Measurements from ENCODE around the gene TRMT2B. TPM values are rescaled to one million over a fixed set of nuclear protein-coding genes. Genes with fewer than 3 reads are reported as not detected.

TRMT2B gene
- total and polyA plus RNA-seq, 2 experiments from 2014 or later: 5.4 to 18.6 TPM

GRCh38 chrX:100973411-100973810 is 78.5 kb downstream of the TRMT2B start:
- Histone ChIP-seq H3K9me2 (ENCODE audit: insufficient read depth) (no peaks in the 10 kb centered on the region), H3K4me1 (ENCODE audit: insufficient read depth) (no peaks in the 10 kb centered on the region), H3K36me3 (ENCODE audit: insufficient read depth) (no peaks in the 10 kb centered on the region), H3F3A (replicated peaks; ENCODE audit: low read depth) (no peaks in the 10 kb centered on the region), H3K27ac (ENCODE audit: low read depth) (no peak overlapping the region), H3K79me2 (replicated peaks; ENCODE audit: insufficient read depth) (no peaks in the 10 kb centered on the region), H3K27me3 (ENCODE audit: insufficient read depth) (no peaks in the 10 kb centered on the region), H4K20me1 (replicated peaks; ENCODE audit: insufficient read depth) (no peaks in the 10 kb centered on the region), H3K4me2 (no peak overlapping the region), H3K4me3 (no peak overlapping the region), H2AFZ (no peak overlapping the region)
- Mint-ChIP-seq H3K27me3 (ENCODE audit: insufficient read depth, low read depth, poor library complexity) (no peaks in the 10 kb centered on the region), H3K4me1 (no peaks in the 10 kb centered on the region), H3K9me3 (peaks cover 13% of the 10 kb centered on the region), H3K27ac (no peak overlapping the region), H3K4me3 (no peak overlapping the region), H3K36me3 (ENCODE audit: low read depth) (peaks cover 4% of the 10 kb centered on the region; the same call in 2 of the 3 replicates)
- no peak for TF ChIP-seq ETS1 (IDR thresholded peaks at IDR 0.05)
- no peak for TF ChIP-seq ZNF331 (CRISPR knock-in tag; IDR thresholded peaks at IDR 0.05; ENCODE audit: low read depth)
- TF ChIP-seq ZNF114 (CRISPR knock-in tag; IDR thresholded peaks at IDR 0.05): no peak
- TF ChIP-seq JUNB (IDR thresholded peaks at IDR 0.05; ENCODE audit: unreplicated experiment): no peak
- TF ChIP-seq, protein P1, sequence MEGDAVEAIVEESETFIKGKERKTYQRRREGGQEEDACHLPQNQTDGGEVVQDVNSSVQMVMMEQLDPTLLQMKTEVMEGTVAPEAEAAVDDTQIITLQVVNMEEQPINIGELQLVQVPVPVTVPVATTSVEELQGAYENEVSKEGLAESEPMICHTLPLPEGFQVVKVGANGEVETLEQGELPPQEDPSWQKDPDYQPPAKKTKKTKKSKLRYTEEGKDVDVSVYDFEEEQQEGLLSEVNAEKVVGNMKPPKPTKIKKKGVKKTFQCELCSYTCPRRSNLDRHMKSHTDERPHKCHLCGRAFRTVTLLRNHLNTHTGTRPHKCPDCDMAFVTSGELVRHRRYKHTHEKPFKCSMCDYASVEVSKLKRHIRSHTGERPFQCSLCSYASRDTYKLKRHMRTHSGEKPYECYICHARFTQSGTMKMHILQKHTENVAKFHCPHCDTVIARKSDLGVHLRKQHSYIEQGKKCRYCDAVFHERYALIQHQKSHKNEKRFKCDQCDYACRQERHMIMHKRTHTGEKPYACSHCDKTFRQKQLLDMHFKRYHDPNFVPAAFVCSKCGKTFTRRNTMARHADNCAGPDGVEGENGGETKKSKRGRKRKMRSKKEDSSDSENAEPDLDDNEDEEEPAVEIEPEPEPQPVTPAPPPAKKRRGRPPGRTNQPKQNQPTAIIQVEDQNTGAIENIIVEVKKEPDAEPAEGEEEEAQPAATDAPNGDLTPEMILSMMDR (conservative IDR thresholded peaks at IDR 0.05; ENCODE audit: low read depth in 2 of 2): no peak
- no peak for TF ChIP-seq ZNF462 (CRISPR knock-in tag; IDR thresholded peaks at IDR 0.05)
- TF ChIP-seq EZH2 (IDR thresholded peaks at IDR 0.05; ENCODE audit: low read depth, unreplicated experiment): no peak
- no peak for TF ChIP-seq POLR2AphosphoS5 (IDR thresholded peaks at IDR 0.05; ENCODE audit: low read depth)
- TF ChIP-seq REST (IDR thresholded peaks at IDR 0.05; ENCODE audit: unreplicated experiment): no peak
- DNase-seq (ENCODE audit: low spot score) (no peak), ATAC-seq (no peak)
